GM19372 (cell line): ENCODE data around the gene C4orf17.
"Not testable (repeated sequence)": the region's sequence is repeated elsewhere in the genome, so short reads cannot be mapped to it uniquely, and the experiment has no call there.

Experiments
- ATAC-seq: cut with Tn5 transposase; IDR thresholded peaks from one replicate; pipeline ENCODE4 v1.9.1; 2021; ENCODE audit warnings: mild to moderate bottlenecking, low read depth, moderate library complexity; ENCODE audit not compliant: unreplicated experiment

Gene C4orf17

GRCh38 chr4:99510721-99511120 is at the start of gene C4orf17:
C4orf17 (plus strand) TSS chr4:99511021; CDS start chr4:99513082, 2,061 bp downstream.
- ATAC-seq: no peak

GRCh38 chr4:99461623-99462401 is 49.0 kb upstream of the C4orf17 start:
- ATAC-seq: no peak

GRCh38 chr4:99462875-99463464 is 47.9 kb upstream of the C4orf17 start:
- peak; percentile 97 for ATAC-seq

GRCh38 chr4:99463566-99463965 is 47.3 kb upstream of the C4orf17 start:
- ATAC-seq: no peak

- ATAC-seq: no peak
Observed at GRCh38 chr4:99467887-99468286, 42.9 kb upstream of the C4orf17 start.

GRCh38 chr4:99468889-99469288 is 41.9 kb upstream of the C4orf17 start:
- no peak for ATAC-seq

GRCh38 chr4:99471349-99471748 is 39.5 kb upstream of the C4orf17 start:
- ATAC-seq: no peak

GRCh38 chr4:99471896-99472295 is 38.9 kb upstream of the C4orf17 start:
- ATAC-seq: no peak

GRCh38 chr4:99473131-99473530 is 37.7 kb upstream of the C4orf17 start:
- ATAC-seq: no peak

- no peak for ATAC-seq
Observed at GRCh38 chr4:99483636-99484035, 27.2 kb upstream of the C4orf17 start.

- no peak for ATAC-seq
Observed at GRCh38 chr4:99485212-99485611, 25.6 kb upstream of the C4orf17 start.

- ATAC-seq: not testable (repeated sequence)
Observed at GRCh38 chr4:99486648-99487047, 24.2 kb upstream of the C4orf17 start.

GRCh38 chr4:99490286-99490685 is 20.5 kb upstream of the C4orf17 start:
- no peak for ATAC-seq

GRCh38 chr4:99504804-99505502 is 5.9 kb upstream of the C4orf17 start:
- no peak for ATAC-seq

GRCh38 chr4:99506781-99507180 is 4.0 kb upstream of the C4orf17 start:
- no peak for ATAC-seq

- ATAC-seq: no peak
Observed at GRCh38 chr4:99507349-99507748, 3.5 kb upstream of the C4orf17 start.

GRCh38 chr4:99507762-99508161 is 3.1 kb upstream of the C4orf17 start:
- no peak for ATAC-seq

GRCh38 chr4:99518601-99519295 is 7.9 kb downstream of the C4orf17 start:
- ATAC-seq: no peak

- no peak for ATAC-seq
Observed at GRCh38 chr4:99529228-99529627, 18.4 kb downstream of the C4orf17 start.

- no peak for ATAC-seq
Observed at GRCh38 chr4:99529956-99530355, 19.1 kb downstream of the C4orf17 start.

GRCh38 chr4:99534699-99535098 is 23.9 kb downstream of the C4orf17 start:
- not testable (repeated sequence) for ATAC-seq
